Left forelimb (tissue), 1 donor: Measurements from ENCODE around the gene OGFR.

ENCODE experiments used
- DNase-seq: peaks from one replicate; pipeline ENCODE4 v3.0.0-alpha.2; 2018; ENCODE audit warnings: low spot score

OGFR gene

GRCh38 chr20:62815066-62815991, 10.7 kb downstream of the OGFR start:
- no peak for DNase-seq

GRCh38 chr20:62816031-62816883, 11.6 kb downstream of the OGFR start:
- no peak for DNase-seq

- DNase-seq, result no peak
These were observed 12.5 kb downstream of the OGFR start, which contains the start of gene COL9A3 for GRCh38 chr20:62816884-62817873. COL9A3 (plus strand) TSS chr20:62817050; CDS start chr20:62817065, 15 bp downstream.

GRCh38 chr20:62817975-62818591, 13.4 kb downstream of the OGFR start:
- no peak for DNase-seq

DNA sequence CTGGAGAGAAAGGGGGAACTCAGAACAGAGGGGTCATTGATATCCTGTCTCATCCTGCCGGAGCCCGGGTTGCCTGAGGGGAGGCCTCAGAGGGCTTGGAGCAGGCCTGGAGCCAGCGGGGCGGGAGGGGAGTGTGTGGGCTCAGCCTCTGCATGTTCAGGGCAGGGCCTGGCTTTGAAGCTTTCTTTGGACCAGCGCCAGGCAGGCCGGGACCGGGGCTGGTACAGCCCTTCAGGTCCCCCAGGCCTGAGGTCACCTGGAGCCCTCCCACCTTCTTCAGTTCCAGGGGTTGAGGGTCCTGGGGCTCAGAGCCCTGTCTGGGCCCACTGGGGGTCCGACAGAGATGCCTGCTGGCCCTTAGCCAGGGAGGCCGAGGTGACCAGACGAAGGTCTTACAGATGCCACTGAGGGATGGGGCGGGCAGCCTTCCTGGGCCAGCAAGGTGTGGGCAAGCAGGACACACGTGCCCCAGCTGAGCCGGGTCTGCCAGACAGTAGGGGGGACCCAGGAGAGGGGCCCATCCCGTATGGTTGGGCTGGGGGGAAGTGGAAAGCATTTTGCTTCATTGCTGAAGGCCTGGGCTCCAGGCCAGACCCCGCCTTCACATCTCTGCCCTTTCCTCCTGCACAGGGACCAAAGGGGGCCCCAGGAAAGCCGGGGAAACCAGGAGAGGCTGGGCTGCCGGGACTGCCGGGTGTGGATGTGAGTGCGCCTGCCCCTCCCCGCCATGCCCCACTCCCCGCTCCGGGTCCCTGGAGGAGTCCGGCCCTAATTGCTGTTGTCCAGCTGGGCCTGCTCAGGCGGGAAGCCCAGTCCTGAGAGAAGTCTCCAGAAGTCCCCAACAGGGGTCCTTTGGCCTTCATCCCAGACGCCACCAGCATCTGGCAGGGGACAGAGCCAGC, 14.2 kb downstream of the OGFR start:
- peak; percentile 84 for DNase-seq

GRCh38 chr20:62819494-62820174, 15.0 kb downstream of the OGFR start:
- DNase-seq, result no peak

DNA sequence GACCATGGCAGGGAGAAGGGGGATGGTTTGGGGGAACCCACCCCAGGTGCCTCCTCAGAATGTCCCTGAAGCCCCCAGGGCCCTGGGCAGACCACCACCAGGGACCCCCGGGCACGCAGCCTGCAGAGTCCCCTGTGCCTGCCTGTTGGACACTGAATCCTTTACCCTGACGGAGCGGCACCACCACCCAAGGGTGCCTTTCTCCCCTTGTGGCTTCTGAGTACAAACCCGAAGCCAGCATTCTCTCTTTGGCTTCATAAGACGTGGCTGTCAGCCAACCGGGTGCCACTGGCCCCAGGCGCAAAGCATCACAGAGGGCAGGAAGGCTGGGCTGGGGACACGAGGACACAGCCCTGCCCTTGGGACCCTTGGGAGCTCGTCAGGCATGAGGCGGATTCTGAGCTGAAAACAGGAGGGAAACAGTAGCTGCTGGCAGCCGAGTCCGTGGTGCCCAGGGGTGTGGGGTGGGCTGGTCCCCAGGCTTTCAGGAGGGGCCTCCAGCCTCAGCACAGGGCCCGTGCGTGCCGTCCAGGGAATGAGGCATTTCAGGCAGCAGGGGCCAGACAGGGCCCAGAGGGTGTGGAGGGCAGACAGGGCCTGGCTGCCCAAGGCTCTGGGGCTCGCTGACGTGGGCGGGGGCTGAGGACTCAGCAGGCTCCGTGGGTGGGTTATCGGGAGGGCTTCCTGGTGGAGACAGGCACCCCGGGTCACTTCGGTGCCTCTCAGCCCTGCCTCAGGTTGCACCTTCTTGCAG, 15.8 kb downstream of the OGFR start:
- DNase-seq, result no peak

GRCh38 chr20:62820962-62821725, 16.5 kb downstream of the OGFR start:
- no peak for DNase-seq

- DNase-seq, result no peak
These were observed 17.1 kb downstream of the OGFR start for GRCh38 chr20:62821726-62822210.

- DNase-seq, result no peak
These were observed 17.7 kb downstream of the OGFR start for GRCh38 chr20:62822239-62822787.

GRCh38 chr20:62822788-62823651, 18.4 kb downstream of the OGFR start:
- DNase-seq, result no peak

DNA sequence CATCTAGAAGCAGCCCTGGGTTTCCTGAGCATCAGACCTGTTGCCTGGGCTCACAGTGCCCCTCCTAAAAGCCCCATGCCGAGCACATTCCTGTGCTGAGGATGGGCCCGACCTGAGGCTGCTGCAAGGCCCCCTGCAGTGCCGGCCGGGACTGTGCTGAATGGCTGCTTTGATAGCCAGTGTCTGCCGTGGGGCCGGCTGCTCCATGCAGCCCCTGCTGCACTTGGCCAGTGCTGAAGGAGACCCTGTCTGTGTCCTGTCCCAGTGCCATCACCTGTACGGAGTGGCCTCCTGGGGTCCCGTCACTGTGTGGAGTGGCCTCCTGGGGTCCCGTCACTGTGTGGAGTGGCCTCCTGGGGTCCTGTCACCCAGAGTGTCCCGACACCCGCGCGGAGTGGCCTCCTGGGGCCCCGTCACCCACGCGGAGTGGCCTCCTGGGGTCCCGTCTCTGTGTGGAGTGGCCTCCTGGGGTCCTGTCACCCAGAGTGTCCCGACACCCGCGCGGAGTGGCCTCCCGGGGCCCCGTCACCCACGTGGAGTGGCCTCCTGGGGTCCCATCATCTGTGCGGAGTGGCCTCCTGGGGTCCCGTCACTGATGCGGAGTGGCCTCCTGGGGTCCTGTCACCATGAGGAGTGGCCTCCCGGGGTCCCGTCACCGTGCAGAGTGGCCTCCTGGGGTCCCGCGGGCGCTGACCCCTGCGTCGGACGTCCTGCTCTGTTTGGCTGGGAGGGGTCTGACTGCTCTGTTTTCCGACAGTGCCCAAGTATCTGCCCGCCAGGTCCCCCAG, 19.2 kb downstream of the OGFR start:
- no peak for DNase-seq

DNA sequence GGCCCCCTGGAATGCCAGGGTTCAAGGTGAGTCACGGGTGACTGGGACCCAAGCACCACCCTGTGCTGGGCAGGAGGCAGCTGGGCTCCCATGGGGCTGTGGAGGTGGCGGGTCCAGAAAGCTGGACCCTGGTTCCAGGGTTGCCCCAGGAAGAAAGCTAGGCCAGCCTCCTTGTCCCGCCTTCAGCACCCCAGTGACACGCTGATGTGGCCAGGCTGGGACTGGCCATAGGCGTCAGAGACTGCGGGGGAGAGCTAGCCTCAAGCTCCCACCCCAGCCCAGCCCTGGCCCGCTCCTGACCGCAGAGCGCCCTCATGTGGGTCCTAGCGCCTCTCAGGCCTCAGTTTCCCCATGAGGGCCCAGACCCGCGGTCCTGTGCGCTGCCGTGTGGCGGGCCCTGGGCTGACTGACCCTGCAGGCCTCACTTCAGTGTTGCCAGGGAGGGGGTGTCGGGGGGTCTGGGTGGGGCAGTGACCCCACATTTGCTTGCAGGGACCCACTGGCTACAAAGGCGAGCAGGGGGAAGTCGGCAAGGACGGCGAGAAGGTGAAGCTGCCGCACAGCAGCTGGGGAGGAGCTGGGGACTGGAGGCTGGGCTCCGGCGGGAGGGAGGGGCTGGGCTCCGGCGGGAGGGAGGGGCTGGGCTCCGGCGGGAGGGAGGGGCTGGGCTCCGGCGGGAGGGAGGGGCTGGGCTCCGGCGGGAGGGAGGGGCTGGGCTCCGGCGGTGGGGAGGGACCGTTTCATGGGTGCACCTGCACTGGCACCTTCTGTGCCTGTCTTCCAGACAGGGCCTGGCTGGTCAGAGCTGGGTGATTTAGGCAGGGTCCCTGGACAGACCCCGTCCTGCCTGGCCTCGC, 20.1 kb downstream of the OGFR start:
- no peak for DNase-seq

DNA sequence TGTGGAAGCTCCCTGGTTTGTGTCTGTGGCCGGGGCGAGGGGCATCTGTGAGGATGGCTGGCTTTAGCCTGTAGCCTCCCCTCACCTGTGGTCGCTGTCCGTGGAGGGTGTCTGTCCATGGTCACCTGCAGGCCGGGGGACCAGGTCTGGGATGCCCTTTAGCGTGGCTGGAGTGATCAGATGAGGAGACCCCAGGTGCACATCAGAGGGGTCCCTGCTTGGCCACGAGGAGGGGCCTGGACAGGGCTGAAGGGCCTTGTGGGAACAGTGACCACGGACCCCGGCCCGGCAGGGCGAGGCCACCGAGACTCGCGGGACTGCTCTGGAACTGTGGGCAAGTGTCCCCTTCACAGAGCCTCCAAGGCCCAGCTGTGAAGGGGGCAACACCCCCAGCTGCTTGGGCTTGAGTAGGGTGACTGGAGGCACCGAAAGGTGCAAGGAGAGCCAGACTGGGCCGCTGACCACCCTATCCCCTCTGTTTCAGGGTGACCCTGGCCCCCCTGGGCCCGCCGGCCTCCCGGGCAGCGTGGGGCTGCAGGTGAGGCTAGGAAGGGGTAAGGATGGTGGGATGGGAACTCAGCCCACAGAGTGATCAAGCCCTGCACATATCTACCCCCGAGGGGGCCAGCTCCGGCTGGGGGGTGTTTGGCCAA, 20.8 kb downstream of the OGFR start:
- DNase-seq, result no peak
